MM.1S (cell line): Measurements from ENCODE around the gene FHDC1.

Experiments used
- CTCF ChIP-seq: fragments of 300-600 bp; sonication (generic); IDR thresholded peaks from 2 replicates; pipeline ENCODE4 v1.5.1; 2016; ENCODE audit warnings: antibody characterized with exemption, low read length, mixed read lengths
- EZH2 ChIP-seq: fragments of 300-600 bp; sonication (generic); optimal IDR thresholded peaks from 2 replicates; pipeline ENCODE3; 2017; ENCODE audit warnings: low read depth, mild to moderate bottlenecking, antibody characterized with exemption, low read length, mixed read lengths
- EZH2phosphoT487 ChIP-seq: fragments of 300-600 bp; sonication (generic); IDR thresholded peaks from 2 replicates; pipeline ENCODE4 v1.6.1; 2018; ENCODE audit warnings: antibody characterized with exemption, low read length

GRCh38 chr4:153000076-153000420 lies 63.9 kb downstream of the FHDC1 start:
- TF ChIP-seq CTCF (no peak), EZH2phosphoT487 (no peak), EZH2 (no peak)
